ENCODE data around the gene PDZRN3. TPM values are rescaled to one million over a fixed set of nuclear protein-coding genes. Genes with fewer than 3 reads are reported as not detected.

The PDZRN3 gene
- polyA plus RNA-seq, 1 donor, result 91.6 TPM

GRCh38 chr3:73448761-73449301 is 175.9 kb downstream of the PDZRN3 start:
- DNase-seq, result no peak

GRCh38 chr3:73448041-73448440 is 176.7 kb downstream of the PDZRN3 start:
- no peak for DNase-seq

GRCh38 chr3:73447111-73447510 is 177.6 kb downstream of the PDZRN3 start:
- DNase-seq, result no peak

GRCh38 chr3:73446467-73447110 is 178.2 kb downstream of the PDZRN3 start:
- no peak for DNase-seq

GRCh38 chr3:73442886-73443285 is 181.9 kb downstream of the PDZRN3 start:
- DNase-seq, result no peak

GRCh38 chr3:73442152-73442551 is 182.6 kb downstream of the PDZRN3 start:
- no peak for DNase-seq

- no peak for DNase-seq
Observed at GRCh38 chr3:73437828-73438227, 186.9 kb downstream of the PDZRN3 start.

GRCh38 chr3:73435055-73435454 is 189.7 kb downstream of the PDZRN3 start:
- no peak for DNase-seq

- DNase-seq, result peak; percentile 61
Observed at GRCh38 chr3:73433687-73434086, 191.1 kb downstream of the PDZRN3 start.

- no peak for DNase-seq
Observed at GRCh38 chr3:73433079-73433478, 191.7 kb downstream of the PDZRN3 start.

GRCh38 chr3:73432706-73433032 is 192.1 kb downstream of the PDZRN3 start:
- no peak for DNase-seq

GRCh38 chr3:73432023-73432705 is 192.6 kb downstream of the PDZRN3 start:
- DNase-seq, result peak; percentile 42

- peak; percentile 29 for DNase-seq
Observed at GRCh38 chr3:73431183-73431900, 193.4 kb downstream of the PDZRN3 start.

- DNase-seq, result peak; percentile 26
Observed at GRCh38 chr3:73427048-73427706, 197.6 kb downstream of the PDZRN3 start.

- DNase-seq, result no peak
Observed at GRCh38 chr3:73426606-73427005, 198.1 kb downstream of the PDZRN3 start.

- DNase-seq, result peak; percentile 26
Observed at GRCh38 chr3:73423116-73423515, 201.6 kb downstream of the PDZRN3 start.

GRCh38 chr3:73422571-73422970 is 202.2 kb downstream of the PDZRN3 start:
- DNase-seq, result peak; percentile 21

GRCh38 chr3:73419942-73420341 is 204.8 kb downstream of the PDZRN3 start:
- DNase-seq, result peak; percentile 27

- DNase-seq, result peak; percentile 40
Observed at GRCh38 chr3:73419179-73419803, 205.4 kb downstream of the PDZRN3 start.

GRCh38 chr3:73418681-73419080 is 206.1 kb downstream of the PDZRN3 start:
- no peak for DNase-seq

GRCh38 chr3:73415118-73415517 is 209.6 kb downstream of the PDZRN3 start:
- DNase-seq, result no peak

- no peak for DNase-seq
Observed at GRCh38 chr3:73413619-73414018, 211.1 kb downstream of the PDZRN3 start.
